ENCODE measurements around the gene ATP11A. TPM values are rescaled to one million over a fixed set of nuclear protein-coding genes. Genes with fewer than 3 reads are reported as not detected.

Gene ATP11A
- total and polyA plus RNA-seq, 5 donors from 2014 or later: 3.8 to 75.7 (median 5.0) TPM

DNA sequence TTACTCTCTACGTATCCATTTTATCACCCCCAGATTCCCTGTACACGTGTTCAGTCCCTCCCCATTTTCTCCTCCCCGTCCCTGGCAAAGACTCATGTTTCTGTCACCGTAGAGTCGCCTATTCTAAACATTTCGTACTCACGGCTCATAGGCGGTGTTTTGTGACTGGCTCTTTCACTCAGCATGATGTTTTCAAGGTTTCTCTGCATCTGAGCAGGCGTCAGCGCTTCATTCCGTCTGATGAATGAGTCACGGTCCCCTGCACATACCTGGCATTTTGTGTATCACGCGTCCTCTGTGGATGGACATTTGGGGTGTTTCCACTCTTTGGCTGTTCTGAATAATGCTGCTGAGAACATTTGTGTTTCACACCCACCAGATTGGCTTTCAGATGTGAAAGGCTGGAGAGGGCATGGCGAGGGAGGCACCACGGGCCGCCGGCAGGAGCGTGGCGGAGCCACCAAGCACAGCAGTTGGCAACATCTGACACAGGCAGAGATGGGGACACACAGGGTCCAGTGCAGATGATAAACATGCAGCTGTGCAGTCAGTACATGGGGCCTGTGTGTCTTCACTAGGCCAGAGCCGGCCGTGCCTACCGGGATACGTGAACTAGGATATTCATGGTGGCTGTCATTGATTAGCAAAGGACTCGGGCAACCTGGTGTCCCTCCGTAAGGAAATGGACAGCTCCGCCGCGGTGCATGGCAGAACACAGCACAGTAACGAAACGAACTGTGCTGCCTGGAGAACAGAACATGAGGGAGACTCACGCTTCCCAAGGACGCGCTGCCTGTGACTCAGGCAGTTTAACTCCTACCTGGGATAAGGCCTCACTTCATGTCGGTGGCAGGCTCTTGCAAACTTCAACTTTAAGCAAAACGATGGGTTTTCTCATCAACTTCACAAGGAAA lies 117.2 kb downstream of the ATP11A start:
- Histone ChIP-seq H3K27me3 (ENCODE audit: control insufficient read depth, insufficient read depth, low read length) (no peaks in the 10 kb centered on the region), H3K4me1 (ENCODE audit: control insufficient read depth, insufficient read depth, low read length, poor library complexity, severe bottlenecking) (no peaks in the 10 kb centered on the region), H3K36me3 (ENCODE audit: control insufficient read depth, insufficient read depth, low read length) (peaks cover 41% of the 10 kb centered on the region), H3K4me3 (ENCODE audit: low read depth, low read length) (no peak overlapping the region), H3K27ac (ENCODE audit: insufficient read depth, low read length, poor library complexity, severe bottlenecking) (no peak overlapping the region), H3K9me3 (ENCODE audit: control insufficient read depth in 2 of 2, low read length in 2 of 2) (no peaks in the 10 kb centered on the region)
- DNase-seq (no peak), ATAC-seq (ENCODE audit: low read depth in 2 of 2) (no peak)
- Mint-ChIP-seq H3K9me3 (no peaks in the 10 kb centered on the region), H3K27ac (no peak overlapping the region), H3K4me1 (peaks cover 3 to 13% (median 8%) of the 10 kb centered on the region in 4 donors), H3K4me3 (no peak overlapping the region), H3K27me3 (no peaks in the 10 kb centered on the region), H3K36me3 (peaks cover 40% of the 10 kb centered on the region)

DNA sequence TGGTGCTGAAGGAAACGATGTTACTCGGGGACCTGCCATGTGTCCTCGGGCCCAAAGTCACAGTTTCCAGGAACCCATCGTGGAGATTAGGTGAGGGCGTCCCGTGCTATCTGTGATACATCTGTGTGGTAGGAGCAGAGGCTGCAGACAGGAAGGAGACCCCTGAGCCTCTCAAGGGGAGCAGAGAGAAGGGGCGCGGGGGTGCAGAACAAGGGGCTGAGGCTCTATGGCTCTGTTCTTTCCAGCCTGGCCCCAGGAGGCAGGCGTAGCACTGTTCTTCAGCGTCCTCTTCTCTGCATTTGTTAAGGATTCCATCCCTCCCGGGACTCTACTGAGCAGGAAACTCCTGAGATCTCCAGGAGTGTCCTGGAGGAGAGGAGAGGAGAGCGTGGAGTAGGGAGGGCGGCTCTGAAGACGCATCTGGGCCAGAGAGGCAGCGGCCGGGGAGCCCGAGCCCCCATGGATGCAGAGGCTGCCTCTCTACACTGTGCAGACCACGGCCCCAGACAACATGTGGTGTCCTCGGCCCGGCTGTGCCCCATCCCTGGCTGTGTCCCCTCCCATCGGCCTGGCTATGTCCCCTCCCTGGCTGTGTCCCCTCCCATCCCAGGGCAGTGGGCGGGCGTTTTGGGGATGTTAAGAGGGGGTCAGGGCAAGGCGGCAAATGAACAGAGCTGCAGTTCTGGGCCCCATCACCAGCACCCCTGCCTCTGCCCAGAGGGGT lies 118.0 kb downstream of the ATP11A start:
- H3K9me3 Mint-ChIP-seq: no peaks in the 10 kb centered on the region
- no peaks in the 10 kb centered on the region for H3K4me1 ChIP-seq (ENCODE audit: control insufficient read depth, insufficient read depth, low read length, poor library complexity, severe bottlenecking)
- peaks cover 46% of the 10 kb centered on the region for H3K36me3 Mint-ChIP-seq
- no peak overlapping the region for H3K27ac Mint-ChIP-seq
- DNase-seq: no peak
- no peak overlapping the region for H3K4me3 Mint-ChIP-seq
- no peaks in the 10 kb centered on the region for H3K27me3 ChIP-seq (ENCODE audit: control insufficient read depth, insufficient read depth, low read length)
- no peaks in the 10 kb centered on the region for H3K27me3 Mint-ChIP-seq
- H3K4me1 Mint-ChIP-seq: peaks cover 0 to 6% (median 2%) of the 10 kb centered on the region in 4 donors
- peaks cover 43% of the 10 kb centered on the region for H3K36me3 ChIP-seq (ENCODE audit: control insufficient read depth, insufficient read depth, low read length)
- no peak for ATAC-seq (ENCODE audit: low read depth in 2 of 2)
- no peak overlapping the region for H3K27ac ChIP-seq (ENCODE audit: insufficient read depth, low read length, poor library complexity, severe bottlenecking)
- no peaks in the 10 kb centered on the region for H3K9me3 ChIP-seq (ENCODE audit: control insufficient read depth in 2 of 2, low read length in 2 of 2)
- H3K4me3 ChIP-seq (ENCODE audit: low read depth, low read length): no peak overlapping the region

DNA sequence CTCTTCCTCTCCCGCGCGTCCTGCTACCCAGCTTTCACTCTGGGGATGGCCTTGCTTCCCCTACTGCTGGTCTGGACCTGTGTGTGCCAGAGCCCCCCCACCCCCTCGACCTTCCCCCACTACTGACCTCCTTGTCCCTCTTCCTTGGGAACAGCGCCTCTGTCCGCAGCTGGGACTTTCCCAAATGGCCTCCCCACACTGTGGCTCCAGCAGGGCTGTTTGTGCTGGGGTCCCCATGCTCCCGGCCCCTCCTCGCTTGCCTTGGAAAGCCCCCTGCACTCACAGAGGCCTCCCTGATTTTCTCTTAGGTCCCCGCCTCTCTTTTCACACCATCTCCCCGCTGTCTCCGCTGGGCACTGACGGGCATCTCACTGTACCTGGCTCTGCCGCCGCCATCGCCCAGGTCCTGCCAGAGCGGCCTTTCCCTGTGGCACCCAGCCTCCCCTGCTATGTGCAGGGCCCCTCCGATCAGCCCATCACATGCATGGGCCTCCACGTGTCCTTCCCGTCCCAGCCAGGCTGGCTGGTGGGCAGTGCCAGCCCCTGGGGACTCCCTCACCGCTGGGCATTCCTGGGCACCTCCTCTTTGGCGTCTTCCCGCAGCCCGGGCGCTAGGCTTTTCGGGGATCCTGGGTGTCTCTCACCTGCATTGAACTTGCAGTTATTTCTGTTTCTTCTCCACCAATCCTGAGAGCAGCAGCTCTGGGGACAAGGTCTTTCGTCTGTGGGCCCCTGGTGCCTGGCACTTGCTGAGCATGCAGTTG lies 118.7 kb downstream of the ATP11A start:
- H3K36me3 ChIP-seq (ENCODE audit: control insufficient read depth, insufficient read depth, low read length): peaks cover 46% of the 10 kb centered on the region
- H3K9me3 ChIP-seq (ENCODE audit: control insufficient read depth in 2 of 2, low read length in 2 of 2): no peaks in the 10 kb centered on the region
- H3K36me3 Mint-ChIP-seq: peaks cover 52% of the 10 kb centered on the region
- ATAC-seq (ENCODE audit: low read depth in 2 of 2): no peak
- H3K4me1 ChIP-seq (ENCODE audit: control insufficient read depth, insufficient read depth, low read length, poor library complexity, severe bottlenecking): no peaks in the 10 kb centered on the region
- no peak overlapping the region for H3K27ac Mint-ChIP-seq
- H3K9me3 Mint-ChIP-seq: peaks cover 0 to 2% (median 0%) of the 10 kb centered on the region in 7 donors
- no peaks in the 10 kb centered on the region for H3K27me3 ChIP-seq (ENCODE audit: control insufficient read depth, insufficient read depth, low read length)
- H3K4me3 ChIP-seq (ENCODE audit: low read depth, low read length): no peak overlapping the region
- no peak overlapping the region for H3K4me3 Mint-ChIP-seq
- no peak overlapping the region for H3K27ac ChIP-seq (ENCODE audit: insufficient read depth, low read length, poor library complexity, severe bottlenecking)
- peaks cover 0 to 6% (median 1%) of the 10 kb centered on the region in 4 donors for H3K4me1 Mint-ChIP-seq
- no peak for DNase-seq
- no peaks in the 10 kb centered on the region for H3K27me3 Mint-ChIP-seq

DNA sequence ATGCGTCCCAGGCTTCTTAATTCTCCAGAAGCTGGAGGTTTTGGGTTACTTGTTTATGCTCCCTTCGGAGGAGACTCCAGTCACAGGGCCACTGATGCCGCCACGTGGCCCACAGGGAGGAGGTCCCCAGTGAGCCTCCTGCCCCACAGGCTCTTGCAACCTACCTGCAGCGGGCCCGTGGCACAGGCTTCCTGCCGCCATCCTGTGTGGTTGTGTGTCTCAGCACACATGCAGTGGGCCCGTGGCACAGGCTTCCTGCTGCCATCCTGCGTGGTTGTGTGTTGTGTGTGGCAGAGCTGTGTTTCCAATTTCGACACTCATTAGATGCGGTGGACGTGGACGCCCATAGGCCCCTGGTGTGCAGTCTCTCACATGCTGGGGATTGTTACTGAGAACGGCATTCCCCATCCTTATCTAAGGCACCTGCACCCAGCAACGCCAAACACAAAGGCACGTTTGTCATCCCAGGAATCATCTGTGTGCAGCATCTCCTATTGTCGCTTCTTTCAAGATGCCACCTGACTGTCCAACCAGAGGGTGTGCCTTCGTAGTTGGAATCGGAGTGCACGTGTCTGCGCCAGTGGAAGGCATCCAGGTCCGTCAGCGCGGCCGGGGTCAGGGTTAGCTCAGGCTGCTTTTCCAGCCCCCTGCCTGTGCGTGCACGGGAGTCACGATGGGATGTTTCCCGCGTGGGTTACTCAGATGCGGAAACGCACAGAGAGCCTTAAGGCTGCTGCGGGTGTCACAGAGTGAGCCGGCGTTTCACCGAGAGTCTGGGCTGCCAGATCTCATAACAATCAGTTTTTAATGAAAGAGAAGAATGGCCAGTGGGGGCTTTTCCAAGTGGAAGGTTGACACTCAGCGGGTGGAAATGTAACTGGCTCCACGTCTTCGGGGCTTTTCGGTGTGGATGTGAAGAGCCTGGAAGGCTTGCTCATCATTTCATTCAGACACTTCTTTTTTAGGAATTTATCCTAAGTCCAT lies 119.8 kb downstream of the ATP11A start:
- H3K4me3 Mint-ChIP-seq: no peak overlapping the region
- no peak overlapping the region for H3K27ac Mint-ChIP-seq
- DNase-seq (no peak), ATAC-seq (ENCODE audit: low read depth in 2 of 2) (no peak)
- H3K9me3 Mint-ChIP-seq: peaks cover 0 to 2% (median 0%) of the 10 kb centered on the region in 7 donors
- H3K27me3 Mint-ChIP-seq: no peaks in the 10 kb centered on the region
- peaks cover 58% of the 10 kb centered on the region for H3K36me3 Mint-ChIP-seq
- H3K27me3 ChIP-seq (ENCODE audit: control insufficient read depth, insufficient read depth, low read length): no peaks in the 10 kb centered on the region
- H3K36me3 ChIP-seq (ENCODE audit: control insufficient read depth, insufficient read depth, low read length): peaks cover 48% of the 10 kb centered on the region
- peaks cover 0 to 4% (median 0%) of the 10 kb centered on the region in 4 donors for H3K4me1 Mint-ChIP-seq
- no peaks in the 10 kb centered on the region for H3K4me1 ChIP-seq (ENCODE audit: control insufficient read depth, insufficient read depth, low read length, poor library complexity, severe bottlenecking)
- H3K9me3 ChIP-seq (ENCODE audit: control insufficient read depth in 2 of 2, low read length in 2 of 2): no peaks in the 10 kb centered on the region
- no peak overlapping the region for H3K27ac ChIP-seq (ENCODE audit: insufficient read depth, low read length, poor library complexity, severe bottlenecking)
- no peak overlapping the region for H3K4me3 ChIP-seq (ENCODE audit: low read depth, low read length)

DNA sequence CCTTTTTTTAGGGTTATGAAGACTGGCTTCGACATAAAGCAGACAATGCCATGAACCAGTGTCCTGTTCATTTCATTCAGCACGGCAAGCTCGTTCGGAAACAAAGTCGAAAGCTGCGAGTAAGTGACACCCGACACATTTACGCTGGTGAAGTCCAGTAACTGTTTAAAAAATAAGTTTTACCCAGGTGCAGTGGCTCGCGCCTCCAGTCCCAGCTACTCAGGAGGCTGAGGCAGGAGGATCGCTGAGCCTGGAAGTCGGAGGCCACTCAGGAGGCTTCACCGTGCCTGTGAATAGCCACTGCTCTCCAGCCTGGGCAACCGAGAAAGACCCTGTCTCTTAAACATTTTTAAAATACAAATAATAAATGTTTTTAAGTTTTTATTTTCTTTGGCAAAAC lies 120.8 kb downstream of the ATP11A start:
- Mint-ChIP-seq H3K36me3 (peaks cover 61% of the 10 kb centered on the region), H3K4me3 (no peak overlapping the region), H3K27me3 (no peaks in the 10 kb centered on the region), H3K4me1 (no peaks in the 10 kb centered on the region), H3K9me3 (peaks cover 0 to 2% (median 0%) of the 10 kb centered on the region in 7 donors), H3K27ac (no peak overlapping the region)
- Histone ChIP-seq H3K27me3 (ENCODE audit: control insufficient read depth, insufficient read depth, low read length) (no peaks in the 10 kb centered on the region), H3K27ac (ENCODE audit: insufficient read depth, low read length, poor library complexity, severe bottlenecking) (no peak overlapping the region), H3K4me1 (ENCODE audit: control insufficient read depth, insufficient read depth, low read length, poor library complexity, severe bottlenecking) (no peaks in the 10 kb centered on the region), H3K36me3 (ENCODE audit: control insufficient read depth, insufficient read depth, low read length) (peaks cover 55% of the 10 kb centered on the region), H3K9me3 (ENCODE audit: control insufficient read depth in 2 of 2, low read length in 2 of 2) (no peaks in the 10 kb centered on the region), H3K4me3 (ENCODE audit: low read depth, low read length) (no peak overlapping the region)
- no peak for DNase-seq
- ATAC-seq (ENCODE audit: low read depth in 2 of 2): no peak

DNA sequence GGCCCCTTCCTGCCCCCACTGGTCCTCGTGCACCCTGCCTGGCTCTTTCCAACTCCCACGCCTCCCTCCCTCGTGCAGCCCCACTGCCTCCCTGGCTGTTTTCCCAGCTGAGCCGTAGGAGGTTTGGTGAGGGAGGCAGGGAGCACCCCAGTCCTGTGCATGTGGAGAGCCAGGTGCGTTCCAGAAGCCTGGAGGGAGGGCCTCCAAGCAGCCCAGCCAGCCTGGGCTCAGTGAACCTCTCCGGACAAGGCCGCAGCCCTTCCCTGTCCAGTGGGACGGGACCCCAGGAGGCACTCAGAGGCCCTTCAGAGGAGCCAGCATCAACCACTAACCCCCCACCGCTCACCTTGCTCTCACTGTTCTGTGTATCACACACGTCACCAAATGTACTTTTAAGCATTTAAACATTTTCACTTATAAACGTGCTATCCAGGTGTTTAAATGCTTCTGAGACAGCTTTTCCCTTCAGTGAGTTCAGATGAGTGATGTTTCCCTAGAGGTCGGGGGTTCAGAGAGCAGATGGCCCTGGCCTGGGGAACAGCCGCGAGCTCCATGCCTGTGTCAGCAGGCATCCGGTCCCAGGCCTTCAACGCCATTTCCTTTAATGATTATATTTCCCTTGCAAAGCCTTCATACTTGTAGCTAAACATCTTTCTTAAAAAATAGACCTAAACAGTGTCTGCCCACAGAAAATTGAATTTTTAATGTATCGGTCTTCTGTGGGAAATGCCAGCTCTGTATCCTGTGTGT lies 122.6 kb downstream of the ATP11A start:
- Histone ChIP-seq H3K4me3 (ENCODE audit: low read depth, low read length) (no peak overlapping the region), H3K27ac (ENCODE audit: insufficient read depth, low read length, poor library complexity, severe bottlenecking) (no peak overlapping the region), H3K27me3 (ENCODE audit: control insufficient read depth, insufficient read depth, low read length) (no peaks in the 10 kb centered on the region), H3K36me3 (ENCODE audit: control insufficient read depth, insufficient read depth, low read length) (peaks cover 53% of the 10 kb centered on the region), H3K4me1 (ENCODE audit: control insufficient read depth, insufficient read depth, low read length, poor library complexity, severe bottlenecking) (no peaks in the 10 kb centered on the region), H3K9me3 (ENCODE audit: control insufficient read depth in 2 of 2, low read length in 2 of 2) (no peaks in the 10 kb centered on the region)
- ATAC-seq (ENCODE audit: low read depth in 2 of 2): no peak
- peaks cover 0 to 3% (median 0%) of the 10 kb centered on the region in 7 donors for H3K9me3 Mint-ChIP-seq
- no peak overlapping the region for H3K4me3 Mint-ChIP-seq
- H3K4me1 Mint-ChIP-seq: no peaks in the 10 kb centered on the region
- peaks cover 62% of the 10 kb centered on the region for H3K36me3 Mint-ChIP-seq
- H3K27me3 Mint-ChIP-seq: no peaks in the 10 kb centered on the region
- no peak overlapping the region for H3K27ac Mint-ChIP-seq
- DNase-seq: no peak

Data from CD4-positive, CD25-positive, alpha-beta regulatory T cell (primary cell).